Stomach (tissue), 9 donors: ENCODE results near the gene PALLD. TPM values are rescaled to one million over a fixed set of nuclear protein-coding genes. Genes with fewer than 3 reads are reported as not detected.

Experiments used
- DNase-seq, 2 donors: peaks; one replicate each; pipeline versions ENCODE4 v3.0.0 to v3.0.0-alpha.2; 2013 to 2019
- H3K27ac ChIP-seq, 5 donors: fragments of 200-600 bp in 4 of 5; sonication (generic) in 4 of 5; one replicate each; pipeline ENCODE4 v1.5.1; 2013 to 2019; ENCODE audit warnings: mild to moderate bottlenecking in 1 of 5, moderate library complexity in 1 of 5
- H3K27me3 ChIP-seq, 3 donors: fragments of 200-600 bp; sonication (generic); one replicate each; pipeline ENCODE4 v1.5.1; 2017 to 2019; ENCODE audit warnings: mixed run types in 1 of 3
- H3K36me3 ChIP-seq, 4 donors: fragments of 200-600 bp; sonication (generic); 1 replicate in 3 of 4; 2 replicates in 1 of 4; pipeline ENCODE4 v1.5.1; 2016 to 2019
- H3K4me1 ChIP-seq, 4 donors: fragments of 200-600 bp; sonication (generic); one replicate each; pipeline ENCODE4 v1.5.1; 2016 to 2019
- H3K4me3 ChIP-seq, 4 donors: fragments of 200-600 bp; sonication (generic) in 3 of 4; one replicate each; pipeline ENCODE4 v1.5.1; 2016 to 2019; ENCODE audit warnings: mild to moderate bottlenecking in 1 of 4
- H3K9me3 ChIP-seq, 4 donors: fragments of 200-600 bp; sonication (generic); one replicate each; pipeline ENCODE4 v1.5.1; 2016 to 2019
- EP300 ChIP-seq: sonication (generic); formaldehyde crosslinking; IDR thresholded peaks from one replicate; pipeline ENCODE4 v1.6.1; 2017; ENCODE audit warnings: antibody characterized with exemption
- POLR2A ChIP-seq, 4 donors: fragments of 450-650 bp; IDR thresholded peaks; one replicate each; pipeline ENCODE4 v1.6.1; 2016; ENCODE audit warnings: antibody characterized with exemption in 4 of 4, control low read depth in 2 of 4, mild to moderate bottlenecking in 1 of 4, moderate library complexity in 1 of 4
- POLR2AphosphoS5 ChIP-seq, 3 donors: sonication (generic); formaldehyde crosslinking; IDR thresholded peaks; one replicate each; pipeline ENCODE4 v1.6.1; 2016; ENCODE audit warnings: antibody characterized with exemption in 3 of 3
- WGBS, 5 donors: extraction: QIAGEN DNeasy Blood & Tissue Kit in 3 of 5; methylation state at CpG; one replicate each; pipeline versions ENCODE4 v1.1.5 to v1.1.7; 2013 to 2018; 5-methylcytosine and 5-hydroxymethylcytosine counted together
- intact Hi-C: fragments of 100-400 bp; cut with DNase I; formaldehyde crosslinking; loops from one replicate; pipeline ENCODE4 v1.15.1; 2023; ENCODE audit warnings: low total_unique reads
- polyA plus RNA-seq, 3 donors: library from polyadenylated mRNA; stranded (reverse); fragments of 200-250 nt; gene quantifications; one replicate each; pipeline ENCODE4 v1.2.3, GENCODE V29; 2013
- total RNA-seq, 5 donors: library from RNA; depleted of rRNA; stranded (reverse); fragments of >200 nt; gene quantifications; one replicate each; pipeline versions ENCODE4 v1.1.0 to v1.2.3, GENCODE V29; 2014 to 2016
- TF ChIP-seq, protein P1 (sequence below), 7 experiments: fragments of 450-650 bp in 4 of 7; fragments of 200-600 bp in 3 of 7; sonication (generic) in 3 of 7; IDR thresholded peaks; one replicate each; pipeline ENCODE4 v1.5.1; 2016 to 2019; ENCODE audit warnings: antibody characterized with exemption in 7 of 7, control low read depth in 2 of 7, mild to moderate bottlenecking in 1 of 7
- donor health status: healthy with polysubstance abuse.
- donor health status: Bipolar disorder and iron deficiency.
- donor health status: healthy.

The PALLD gene
- total and polyA plus RNA-seq, 8 donors: 75.9 to 984 (median 206) TPM

DNA sequence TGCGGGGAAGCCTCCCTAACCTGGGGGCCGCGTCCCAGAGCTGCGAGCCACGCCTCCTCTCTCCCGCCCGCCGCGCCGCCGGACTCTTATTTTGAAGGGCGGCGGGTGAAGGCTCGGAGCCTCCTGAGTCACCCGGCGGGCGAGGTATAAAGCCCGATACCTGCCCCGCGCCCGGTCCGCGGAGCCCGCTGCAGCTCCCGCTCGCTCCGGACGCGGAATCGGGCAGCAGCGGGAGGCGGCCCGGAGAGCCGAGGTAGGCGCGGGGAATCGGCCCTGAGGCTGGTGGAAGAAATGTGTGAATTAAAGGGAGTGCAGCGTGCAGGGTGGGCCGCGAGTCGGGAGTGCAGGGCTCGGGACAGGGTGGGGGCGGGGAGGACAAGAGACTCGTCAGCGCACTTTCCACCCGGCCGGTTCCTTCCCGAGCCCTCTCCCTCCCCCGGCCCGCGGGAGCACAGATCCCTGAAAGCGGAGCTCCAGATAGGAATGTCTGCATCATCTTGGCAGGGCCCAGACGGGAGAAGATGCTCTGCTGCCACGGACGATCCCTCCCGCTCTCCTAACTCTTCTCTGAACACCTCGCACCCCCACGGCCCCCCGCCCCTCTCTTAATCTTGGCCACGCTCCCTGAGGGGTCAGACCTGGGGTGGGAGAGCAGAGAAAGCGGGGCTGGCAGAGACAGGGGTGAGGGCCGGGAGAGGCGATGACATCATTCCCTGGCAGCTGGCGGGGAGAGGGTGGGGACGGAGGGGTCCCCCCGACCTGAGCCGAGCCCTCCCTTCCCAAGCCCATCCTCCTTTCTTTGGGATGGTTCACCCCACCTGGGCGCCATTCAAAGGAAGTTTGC, 335.3 kb downstream of the PALLD start:
- Histone ChIP-seq H3K4me3 (peak overlapping the region; percentile 69 to 94 (median 80)), H3K27ac (peak overlapping the region; percentile 87 to 96 (median 91)), H3K9me3 (no peaks in the 10 kb centered on the region), H3K4me1 (peaks cover 5 to 48% (median 32%) of the 10 kb centered on the region in 4 donors), H3K36me3 (peaks cover 0 to 4% (median 0%) of the 10 kb centered on the region in 4 donors), H3K27me3 (peaks cover 0 to 17% (median 4%) of the 10 kb centered on the region in 3 donors)
- TF ChIP-seq POLR2AphosphoS5 (IDR thresholded peaks at IDR 0.05) (peak; percentile 91 to 97 (median 96)), EP300 (no peak), POLR2A (IDR thresholded peaks at IDR 0.05) (peak in 2 of 4 donors; percentile 84 to 93)
- TF ChIP-seq, protein P1, sequence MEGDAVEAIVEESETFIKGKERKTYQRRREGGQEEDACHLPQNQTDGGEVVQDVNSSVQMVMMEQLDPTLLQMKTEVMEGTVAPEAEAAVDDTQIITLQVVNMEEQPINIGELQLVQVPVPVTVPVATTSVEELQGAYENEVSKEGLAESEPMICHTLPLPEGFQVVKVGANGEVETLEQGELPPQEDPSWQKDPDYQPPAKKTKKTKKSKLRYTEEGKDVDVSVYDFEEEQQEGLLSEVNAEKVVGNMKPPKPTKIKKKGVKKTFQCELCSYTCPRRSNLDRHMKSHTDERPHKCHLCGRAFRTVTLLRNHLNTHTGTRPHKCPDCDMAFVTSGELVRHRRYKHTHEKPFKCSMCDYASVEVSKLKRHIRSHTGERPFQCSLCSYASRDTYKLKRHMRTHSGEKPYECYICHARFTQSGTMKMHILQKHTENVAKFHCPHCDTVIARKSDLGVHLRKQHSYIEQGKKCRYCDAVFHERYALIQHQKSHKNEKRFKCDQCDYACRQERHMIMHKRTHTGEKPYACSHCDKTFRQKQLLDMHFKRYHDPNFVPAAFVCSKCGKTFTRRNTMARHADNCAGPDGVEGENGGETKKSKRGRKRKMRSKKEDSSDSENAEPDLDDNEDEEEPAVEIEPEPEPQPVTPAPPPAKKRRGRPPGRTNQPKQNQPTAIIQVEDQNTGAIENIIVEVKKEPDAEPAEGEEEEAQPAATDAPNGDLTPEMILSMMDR (IDR thresholded peaks at IDR 0.05): no peak
- intact Hi-C loops: no loop called here
- WGBS, 5 donors: 0 to 1% (median 1%) methylated on average over 16 to 68 of the region's 68 CpGs
- DNase-seq: peak; percentile 88 to 94

DNA sequence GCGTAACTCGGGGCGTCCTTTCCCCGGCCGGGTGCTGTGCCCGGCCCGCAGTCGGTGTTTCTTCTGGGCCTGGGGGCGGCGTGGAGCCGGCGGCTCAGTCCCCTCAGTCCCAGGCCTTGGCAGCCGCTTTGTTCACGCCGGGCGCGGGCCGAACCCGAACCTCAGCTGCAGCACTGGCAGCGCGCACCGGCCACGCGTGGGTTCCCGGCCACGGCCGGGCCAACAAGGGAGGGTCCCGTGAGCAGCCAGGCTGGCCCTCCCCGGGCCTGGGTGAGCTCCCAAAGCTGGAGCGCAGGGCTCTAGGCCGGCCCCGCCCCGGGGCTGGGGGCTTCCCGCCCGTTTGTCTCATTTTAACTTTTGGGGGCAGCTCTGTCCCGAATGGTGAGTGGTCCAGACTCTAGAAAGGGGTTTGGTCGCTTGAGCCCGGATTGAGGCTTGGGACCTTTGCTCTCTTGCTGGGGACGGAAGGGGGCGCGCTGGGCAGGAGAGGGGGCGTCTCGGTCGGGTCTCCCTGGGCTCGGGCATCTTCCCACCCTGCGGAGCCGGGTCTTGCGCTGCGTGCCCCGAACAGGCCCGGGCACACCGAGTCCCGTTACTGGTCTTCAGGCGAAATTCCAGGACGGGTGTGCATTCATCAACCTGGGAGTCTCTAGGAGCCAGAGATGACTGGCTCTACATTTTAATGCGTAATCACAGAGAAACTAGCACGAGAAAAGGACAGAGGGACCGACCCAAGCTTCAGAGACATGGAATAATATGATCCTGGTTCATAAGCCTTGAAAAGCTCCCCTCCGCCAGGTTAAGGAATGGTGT, 336.1 kb downstream of the PALLD start:
- Histone ChIP-seq H3K4me1 (peaks cover 6 to 57% (median 36%) of the 10 kb centered on the region in 4 donors), H3K36me3 (peaks cover 0 to 5% (median 0%) of the 10 kb centered on the region in 4 donors), H3K27ac (peak overlapping the region; percentile 87 to 96 (median 91)), H3K4me3 (peak overlapping the region; percentile 69 to 94 (median 80)), H3K9me3 (no peaks in the 10 kb centered on the region), H3K27me3 (peaks cover 0 to 17% (median 4%) of the 10 kb centered on the region in 3 donors)
- DNase-seq: peak; percentile 27 to 73
- TF ChIP-seq, protein P1 (IDR thresholded peaks at IDR 0.05): peak in 1 of 7 experiments; percentile 14
- TF ChIP-seq EP300 (no peak), POLR2AphosphoS5 (IDR thresholded peaks at IDR 0.05) (peak in 2 of 3 donors; percentile 25 to 33)
- 1 to 8% (median 5%) methylated on average over 36 to 59 of the region's 59 CpGs for WGBS, 5 donors
- intact Hi-C loops: no loop called here

- peaks cover 0 to 5% (median 0%) of the 10 kb centered on the region in 4 donors for H3K36me3 ChIP-seq
- H3K27me3 ChIP-seq: peaks cover 0 to 17% (median 4%) of the 10 kb centered on the region in 3 donors
- peaks cover 6 to 66% (median 40%) of the 10 kb centered on the region in 4 donors for H3K4me1 ChIP-seq
- H3K27ac ChIP-seq: peak overlapping the region in 4 of 5 donors; percentile 87 to 96 (median 90)
- H3K9me3 ChIP-seq: no peaks in the 10 kb centered on the region
- peak overlapping the region; percentile 69 to 94 (median 80) for H3K4me3 ChIP-seq
- DNase-seq: no peak
- intact Hi-C loops: no loop called here
- 67 to 77% (median 74%) methylated on average over 2 of the region's 2 CpGs for WGBS, 5 donors
- TF ChIP-seq EP300: no peak
- TF ChIP-seq POLR2AphosphoS5 (IDR thresholded peaks at IDR 0.05): no peak
- TF ChIP-seq, protein P1 (IDR thresholded peaks at IDR 0.05): no peak
- no peak for TF ChIP-seq POLR2A (IDR thresholded peaks at IDR 0.05)
These were observed 337.0 kb downstream of the PALLD start for GRCh38 chr4:168833881-168834280.

GRCh38 chr4:168835880-168836454, 339.1 kb downstream of the PALLD start:
- Histone ChIP-seq H3K36me3 (peaks cover 0 to 5% (median 0%) of the 10 kb centered on the region in 4 donors), H3K27ac (peak overlapping the region in 4 of 5 donors; percentile 73 to 96 (median 90)), H3K4me3 (peak overlapping the region; percentile 12 to 82 (median 24)), H3K27me3 (peaks cover 0 to 17% (median 4%) of the 10 kb centered on the region in 3 donors), H3K4me1 (peaks cover 27 to 85% (median 57%) of the 10 kb centered on the region in 4 donors), H3K9me3 (no peaks in the 10 kb centered on the region)
- peak in 1 of 3 donors; percentile 46 for TF ChIP-seq POLR2AphosphoS5 (IDR thresholded peaks at IDR 0.05)
- TF ChIP-seq EP300: no peak
- TF ChIP-seq, protein P1 (IDR thresholded peaks at IDR 0.05): no peak
- no peak for TF ChIP-seq POLR2A (IDR thresholded peaks at IDR 0.05)
- intact Hi-C loops: no loop called here
- DNase-seq: no peak
- 78 to 92% (median 86%) methylated on average over 9 of the region's 9 CpGs for WGBS, 5 donors
